Measurements from ENCODE around the gene CISH.

The CISH gene

DNA sequence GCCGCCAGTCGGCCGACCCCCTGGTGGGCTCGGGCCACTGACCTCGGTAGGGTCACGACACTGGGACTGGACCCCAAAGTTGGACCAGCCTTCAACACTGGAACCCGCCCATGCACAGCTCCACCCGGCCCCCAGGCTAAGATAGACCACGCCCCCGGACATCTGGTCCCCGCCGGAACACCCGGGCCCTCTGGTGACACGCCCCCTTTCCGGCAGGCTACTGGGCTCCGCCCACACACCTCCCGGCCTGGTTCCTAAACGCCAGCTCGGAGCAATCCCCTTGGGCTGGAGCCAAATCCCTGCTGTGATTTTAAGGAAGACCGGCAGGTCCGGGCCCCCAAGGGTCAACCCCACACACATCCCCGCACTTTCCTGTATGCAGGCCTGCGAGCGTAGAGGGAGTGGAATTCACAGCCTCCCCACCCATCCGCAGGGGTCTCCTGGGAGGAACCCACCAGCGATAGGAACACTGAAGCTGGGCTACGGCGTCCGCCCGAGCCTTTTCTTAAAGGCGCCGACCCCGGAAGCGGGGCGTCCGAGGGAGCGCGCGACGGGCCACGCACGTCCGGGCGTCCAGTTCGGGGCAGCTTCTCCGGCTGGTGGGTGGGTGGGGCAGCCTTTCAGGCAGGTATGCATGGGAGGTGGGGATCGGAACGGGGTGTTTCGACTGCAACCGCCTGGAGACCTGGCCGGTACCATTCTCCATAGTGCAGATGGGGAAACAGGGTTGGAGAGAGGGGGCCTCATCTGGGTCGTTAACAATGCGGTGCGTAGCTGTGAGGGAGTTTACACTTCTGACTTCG lies 42.4 kb downstream of the CISH start, which contains the start of gene HEMK1:
HEMK1 (plus strand) TSS at position 576 of the 803 bp plus-strand sequence. CDS start 1,583 bp downstream, outside the sequence.
- DNase-seq: peak; percentile 93

GRCh38 chr3:50567386-50568167 lies 44.0 kb downstream of the CISH start, which contains the start of gene C3orf18:
Gene C3orf18 (minus strand): TSS chr3:50567747. CDS start chr3:50565699, 2,048 bp downstream.
- peak; percentile 96 for DNase-seq

DNA sequence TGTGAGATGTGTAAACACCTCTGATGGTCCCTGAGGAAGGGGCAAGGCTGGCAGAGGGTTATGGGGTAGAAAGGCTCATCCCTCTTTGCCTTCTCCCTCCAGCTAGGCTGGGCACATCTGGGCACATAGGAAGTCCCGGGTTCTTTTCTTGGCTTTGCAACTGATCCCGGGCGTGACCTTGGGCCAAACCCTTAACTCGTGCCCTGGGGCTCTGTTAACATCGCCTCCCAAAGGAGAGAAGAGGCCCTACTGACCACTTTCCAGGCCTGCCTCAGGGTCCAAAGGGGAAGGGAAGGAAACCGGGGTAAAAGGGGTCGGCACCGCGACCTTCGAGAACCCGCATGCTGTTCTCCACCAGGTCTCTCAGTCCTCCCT lies 44.6 kb downstream of the CISH start:
- DNase-seq: no peak

DNA sequence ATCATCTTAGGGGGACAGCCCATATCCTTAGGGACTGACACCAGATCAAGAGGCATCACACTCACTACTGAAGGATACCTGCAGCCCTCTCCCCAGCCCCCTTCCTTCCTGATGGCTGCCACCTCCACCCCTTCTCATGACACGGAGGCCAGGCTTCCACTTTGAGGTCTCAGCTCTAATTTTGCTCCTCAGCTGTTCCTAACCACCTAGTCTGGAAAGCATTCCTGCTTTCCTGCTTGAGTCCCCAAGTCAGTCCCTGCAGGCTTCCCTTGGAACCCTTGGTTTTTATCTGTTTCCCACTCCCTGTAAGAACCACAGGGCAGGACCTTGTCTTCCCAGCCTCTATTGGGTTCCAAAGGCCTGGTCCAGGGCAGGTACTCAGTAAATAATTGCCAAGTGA lies 47.3 kb downstream of the CISH start:
- no peak for DNase-seq

- no peak for DNase-seq
Observed at GRCh38 chr3:50563867-50564266, 47.7 kb downstream of the CISH start.

DNA sequence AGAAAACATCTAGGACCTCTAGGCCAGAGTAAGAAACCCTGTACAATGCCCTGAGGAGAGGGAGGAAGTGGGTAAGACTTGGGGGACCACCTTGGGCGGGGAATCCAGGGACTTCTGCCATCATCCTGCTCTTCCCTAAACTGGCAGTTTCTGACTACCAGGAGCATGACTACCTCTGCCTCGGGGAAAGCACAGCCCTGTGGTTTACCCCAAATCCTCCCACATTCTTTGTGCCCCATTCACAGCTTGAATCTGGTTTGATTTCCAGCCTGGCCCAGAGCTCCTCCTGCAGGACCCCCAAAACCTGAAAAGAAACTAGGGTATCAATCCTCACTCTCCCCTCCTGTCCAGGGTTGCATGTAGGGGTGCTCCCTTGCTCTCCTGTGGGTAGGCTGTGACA lies 48.7 kb downstream of the CISH start:
- no peak for DNase-seq

DNA sequence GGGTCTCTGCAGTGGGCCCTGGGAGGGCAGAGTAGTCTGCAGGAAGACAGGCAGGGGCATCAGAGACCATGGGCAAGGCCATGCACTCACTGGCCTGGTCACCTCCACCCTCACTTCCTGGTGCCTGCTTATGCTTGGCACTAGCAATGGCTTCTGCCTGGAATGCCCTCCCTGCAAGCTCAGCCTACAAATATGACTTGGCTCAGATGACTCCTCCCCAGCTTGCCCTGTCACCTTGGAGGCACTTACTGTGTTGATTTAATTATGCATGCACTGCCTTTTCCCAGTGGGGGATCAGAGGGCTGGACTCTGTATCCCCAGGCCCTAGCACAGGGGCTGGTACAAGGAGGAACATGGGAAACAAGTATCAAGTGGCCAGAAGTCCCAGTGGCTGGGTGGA lies 51.9 kb downstream of the CISH start:
- DNase-seq: no peak

GRCh38 chr3:50557915-50558314 lies 53.7 kb downstream of the CISH start:
- no peak for DNase-seq

GRCh38 chr3:50557106-50557505 lies 54.5 kb downstream of the CISH start:
- no peak for DNase-seq

Measured in CD4-positive, alpha-beta T cell treated with Interleukin-4 for 4 hours (primary cell).